K562 (cell line): ENCODE data around the gene KCNQ2. TPM values are rescaled to one million over a fixed set of nuclear protein-coding genes. Genes with fewer than 3 reads are reported as not detected.

Experiments used
- ATAC-seq: fragments of 200-7000 bp; cut with Tn5 transposase; 3 replicates; pipeline ENCODE4 v1.9.1; 2020; ENCODE audit warnings: moderate library complexity
- BruUV-seq: library from RNA; stranded (reverse); fragments of 400-500 nt; replicated peaks from 2 replicates; lab custom pipeline; 2021; lab: Mats Ljungman, UMichigan
- CTCF ChIA-PET: fragments of 300-600 bp; formaldehyde crosslinking; extraction: SDS; loops from one replicate; lab custom pipeline; 2021; ENCODE audit warnings: low intra/inter-chr PET ratio; lab: Yijun Ruan, JAX
- POLR2A ChIA-PET: fragments of 300-600, 350-650 bp; sonication (Branson Sonifier 250); formaldehyde crosslinking; extraction: SDS; loops from one replicate; lab custom pipeline; 2021; ENCODE audit warnings: antibody characterized with exemption, inconsistent platforms; lab: Yijun Ruan, JAX
- DNase-seq, 4 experiments: peaks; one replicate each; pipeline versions ENCODE4 v3.0.0 to v3.0.0-alpha.2; 2011 to 2018; ENCODE audit warnings: low spot score in 3 of 4, mixed read lengths in 3 of 4; ENCODE audit errors: extremely low read depth in 1 of 4
- FAIRE-seq: peaks from 2 replicates; lab custom pipeline; 2011; peaks lifted over from hg19 to GRCh38; lab: Jason Lieb, UNC
- H2AFZ ChIP-seq: 2 replicates; pipeline ENCODE4 v1.6.0; 2011; ENCODE audit warnings: low read depth, low read length, control low read depth, inconsistent platforms
- H3K27ac ChIP-seq: fragments of 200-600 bp; 3 replicates; pipeline ENCODE4 v1.8.0; 2011; ENCODE audit warnings: low read depth, mild to moderate bottlenecking, control low read depth, inconsistent platforms, low read length, moderate library complexity, mixed read lengths; ENCODE audit errors: extremely low read depth
- H3K27me3 ChIP-seq, 2 experiments: fragments of 300-600 bp in 1 of 2; 2 replicates in 1 of 2; 3 replicates in 1 of 2; pipeline versions ENCODE4 v1.6.0 to v1.8.0; 2011; ENCODE audit warnings: inconsistent platforms in 2 of 2, low read length in 2 of 2, mild to moderate bottlenecking in 1 of 2, mixed read lengths in 1 of 2, moderate library complexity in 1 of 2; ENCODE audit not compliant: control insufficient read depth in 2 of 2, insufficient read depth in 2 of 2
- H3K36me3 ChIP-seq: fragments of 300-600 bp; 3 replicates; pipeline ENCODE4 v1.8.0; 2011; ENCODE audit warnings: mild to moderate bottlenecking, low read length, inconsistent platforms; ENCODE audit not compliant: control insufficient read depth, insufficient read depth
- H3K4me1 ChIP-seq, 2 experiments: fragments of 200-600 bp in 1 of 2; replicated peaks in 1 of 2; 2 replicates in 1 of 2; 3 replicates in 1 of 2; pipeline versions ENCODE4 v1.5.1 to v1.8.0; 2011; ENCODE audit warnings: inconsistent platforms in 2 of 2, low read length in 2 of 2, mild to moderate bottlenecking in 1 of 2, mixed read lengths in 1 of 2, moderate library complexity in 1 of 2; ENCODE audit not compliant: control insufficient read depth in 2 of 2, insufficient read depth in 2 of 2
- H3K4me2 ChIP-seq: 2 replicates; pipeline ENCODE4 v1.6.1; 2011; ENCODE audit warnings: low read length, control low read depth, inconsistent platforms, mixed read lengths; ENCODE audit not compliant: insufficient read depth
- H3K4me3 ChIP-seq: fragments of 200-600 bp; sonication (generic), shearing (Covaris generic); 2 replicates; pipeline ENCODE4 v1.5.1; 2016; ENCODE audit warnings: control low read depth, inconsistent platforms
- H3K79me2 ChIP-seq: fragments of 200-600 bp; 3 replicates; pipeline ENCODE4 v1.8.0; 2011; ENCODE audit warnings: low read length, inconsistent platforms; ENCODE audit not compliant: control insufficient read depth, insufficient read depth
- H3K9ac ChIP-seq, 2 experiments: 2 replicates each; pipeline versions ENCODE4 v1.6.0 to v1.6.1; 2011; ENCODE audit warnings: low read depth in 2 of 2, low read length in 2 of 2, control low read depth in 1 of 2, inconsistent platforms in 1 of 2, mild to moderate bottlenecking in 1 of 2, mixed read lengths in 1 of 2; ENCODE audit not compliant: insufficient read depth in 1 of 2
- H3K9me1 ChIP-seq: one replicate; pipeline ENCODE4 v1.6.0; 2011; ENCODE audit warnings: inconsistent platforms, mild to moderate bottlenecking, low read length, moderate library complexity; ENCODE audit not compliant: control insufficient read depth, insufficient read depth
- H3K9me3 ChIP-seq: replicated peaks from 2 replicates; pipeline ENCODE4 v1.5.1; 2011; ENCODE audit warnings: low read depth, low read length, inconsistent platforms; ENCODE audit not compliant: control insufficient read depth, insufficient read depth
- H4K20me1 ChIP-seq: replicated peaks from 2 replicates; pipeline ENCODE4 v1.6.1; 2011; ENCODE audit warnings: low read length, inconsistent platforms, mixed read lengths; ENCODE audit not compliant: control insufficient read depth, insufficient read depth
- CXXC5 ChIP-seq: fragments of 250-450 bp; sonication (Bioruptor Pico); IDR thresholded peaks from 2 replicates; pipeline ENCODE4 v1.8.0; 2022; ENCODE audit warnings: inconsistent platforms, mild to moderate bottlenecking, moderate library complexity
- MYNN ChIP-seq, 2 experiments: sonication (generic); formaldehyde crosslinking in 1 of 2; IDR thresholded peaks; 2 replicates each; pipeline versions ENCODE4 v1.5.0 to v1.6.1; 2016 to 2020; ENCODE audit warnings: antibody characterized with exemption in 1 of 2, missing genetic modification reagents in 1 of 2
- NR2F6 ChIP-seq: fragments of 450-650 bp; formaldehyde crosslinking; IDR thresholded peaks from 2 replicates; pipeline ENCODE4 v1.4.0; 2020; ENCODE audit warnings: mild to moderate bottlenecking
- RCOR1 ChIP-seq, 2 experiments: IDR thresholded peaks; 2 replicates each; pipeline ENCODE4 v1.6.1; 2012; ENCODE audit warnings: low read depth in 2 of 2, low read length in 2 of 2, borderline replicate concordance in 1 of 2, improper control_type of control experiment in 1 of 2
- SMAD1 ChIP-seq: fragments of 150-350 bp; IDR thresholded peaks from 2 replicates; pipeline ENCODE4 v1.6.1; 2014; ENCODE audit warnings: low read length, low read depth; ENCODE audit not compliant: partially characterized antibody
- SMARCA4 ChIP-seq: fragments of 450-650 bp; IDR thresholded peaks from 2 replicates; pipeline ENCODE4 v1.6.1; 2016
- TEAD2 ChIP-seq: fragments of 450-650 bp; IDR thresholded peaks from 2 replicates; pipeline ENCODE4 v1.6.1; 2016; ENCODE audit warnings: missing genetic modification characterization, control low read depth, missing compliant biosample characterization
- ZNF143 ChIP-seq: sonication (generic); formaldehyde crosslinking; IDR thresholded peaks from 2 replicates; pipeline ENCODE4 v1.9.0; 2022; ENCODE audit warnings: mild to moderate bottlenecking, missing genetic modification reagents
- ZNF589 ChIP-seq: fragments of 200-800 bp; sonication (Bioruptor generic); IDR thresholded peaks from 2 replicates; pipeline ENCODE4 v1.6.1; 2016; ENCODE audit warnings: low read depth, missing genetic modification characterization, missing compliant biosample characterization
- WGBS: fragments of 100-300 bp; shearing (Covaris generic); methylation state at CpG from one replicate; pipeline ENCODE4 v1.1.6; 2016; ENCODE audit warnings: low coverage, mixed read lengths; ENCODE audit not compliant: insufficient coverage; ENCODE audit errors: missing lambda C conversion rate; 5-methylcytosine and 5-hydroxymethylcytosine counted together
- in situ Hi-C: fragments of 300-500 bp; cut with MboI; formaldehyde crosslinking; loops from 4 replicates; pipeline ENCODE4 v1.15.0; 2018; ENCODE audit warnings: inconsistent platforms, mixed read lengths
- intact Hi-C: fragments of 100-400 bp; cut with micrococcal nuclease; formaldehyde crosslinking; loops from 2 replicates; pipeline ENCODE4 v1.14.2; 2022
- polyA plus RNA-seq, 8 experiments: library from polyadenylated mRNA; depleted of rRNA in 4 of 8; stranded (reverse) in 5 of 8; unstranded in 3 of 8; fragments of >200 nt; fragmentation: Nextera tagmentation in 2 of 8; fragmentation: Illumina TruSeq in 1 of 8; extraction: Ambion mirVana in 2 of 8; extraction: Trizol in 1 of 8; gene quantifications; 2 replicates each; pipeline versions ENCODE4 v1.2.1 to v1.2.3, GENCODE V29; 2011 to 2014; ENCODE audit warnings: inconsistent platforms in 1 of 8, missing spikeins in 1 of 8
- total RNA-seq, 7 experiments: library from RNA; depleted of rRNA in 6 of 7; stranded (reverse); fragments of >200 nt in 6 of 7; fragmentation: Illumina TruSeq in 2 of 7; extraction: Trizol in 2 of 7; gene quantifications; 2 replicates each; pipeline versions ENCODE4 v1.2.1 to v1.2.3, GENCODE V29; 2011 to 2021; ENCODE audit warnings: low replicate concordance in 1 of 7
- TF ChIP-seq, protein P1 (sequence below), 2 experiments: fragments of 450-650 bp; formaldehyde crosslinking in 1 of 2; IDR thresholded peaks; 2 replicates each; pipeline versions ENCODE4 v1.4.0 to v1.6.1; 2014 to 2020; ENCODE audit warnings: mild to moderate bottlenecking in 2 of 2, borderline replicate concordance in 1 of 2, low read depth in 1 of 2

KCNQ2 gene
- total and polyA plus RNA-seq, 9 of the 15 experiments (the other 6 are each of a cell fraction or from before 2014, with no cell fraction given), result 0.13 to 0.16 TPM; not detected in 7

GRCh38 chr20:63482021-63482587 is 9.6 kb upstream of the KCNQ2 start:
- intact Hi-C loops (no loop called here), in situ Hi-C loops (no loop called here)
- ChIA-PET POLR2A (interaction anchor here (0.6 kb wide), 2 partner anchors 12 to 116 kb away, joined by 4 read pairs; no protein-coding TSS in a partner anchor), CTCF (no interaction called here)
- FAIRE-seq, result no peak
- 2% methylated on average over 9 of the region's 11 CpGs for WGBS
- no peaks in the 10 kb centered on the region for H3K79me2 ChIP-seq
- H2AFZ ChIP-seq, result no peak overlapping the region
- no peak for DNase-seq
- peaks cover 24 to 60% of the 10 kb centered on the region in 2 experiments; a peak in 4 of 5 replicates for H3K27me3 ChIP-seq
- BruUV-seq, result no TSS peak
- H3K4me1 ChIP-seq, result peaks cover 0 to 34% of the 10 kb centered on the region in 2 experiments; a peak in 2 of 5 replicates
- no peaks in the 10 kb centered on the region for H3K36me3 ChIP-seq
- no peak overlapping the region for H3K27ac ChIP-seq
- H3K9me3 ChIP-seq, result no peaks in the 10 kb centered on the region
- no peaks in the 10 kb centered on the region for H3K9me1 ChIP-seq
- ATAC-seq, result no peak
- no peak overlapping the region for H3K4me2 ChIP-seq
- H3K9ac ChIP-seq, result no peak overlapping the region
- 0 out of 2 replicates have a peak, but pooled peaks cover 18% of the 10 kb centered on the region for H4K20me1 ChIP-seq
- no peak overlapping the region for H3K4me3 ChIP-seq
- TF ChIP-seq TEAD2 (no peak), MYNN (IDR thresholded peaks at IDR 0.05) (no peak), MYNN (CRISPR knock-in tag; IDR thresholded peaks at IDR 0.05) (no peak), ZNF589 (CRISPR knock-in tag) (no peak), SMARCA4 (no peak), CXXC5 (CRISPR knock-in tag) (no peak), ZNF143 (CRISPR knock-in tag) (no peak), NR2F6 (CRISPR knock-in tag) (no peak), RCOR1 (IDR thresholded peaks at IDR 0.05; ENCODE audit: borderline replicate concordance in 1 of 2, low read depth in 2 of 2, low read length in 2 of 2) (no peak), SMAD1 (no peak)
- TF ChIP-seq, protein P1, sequence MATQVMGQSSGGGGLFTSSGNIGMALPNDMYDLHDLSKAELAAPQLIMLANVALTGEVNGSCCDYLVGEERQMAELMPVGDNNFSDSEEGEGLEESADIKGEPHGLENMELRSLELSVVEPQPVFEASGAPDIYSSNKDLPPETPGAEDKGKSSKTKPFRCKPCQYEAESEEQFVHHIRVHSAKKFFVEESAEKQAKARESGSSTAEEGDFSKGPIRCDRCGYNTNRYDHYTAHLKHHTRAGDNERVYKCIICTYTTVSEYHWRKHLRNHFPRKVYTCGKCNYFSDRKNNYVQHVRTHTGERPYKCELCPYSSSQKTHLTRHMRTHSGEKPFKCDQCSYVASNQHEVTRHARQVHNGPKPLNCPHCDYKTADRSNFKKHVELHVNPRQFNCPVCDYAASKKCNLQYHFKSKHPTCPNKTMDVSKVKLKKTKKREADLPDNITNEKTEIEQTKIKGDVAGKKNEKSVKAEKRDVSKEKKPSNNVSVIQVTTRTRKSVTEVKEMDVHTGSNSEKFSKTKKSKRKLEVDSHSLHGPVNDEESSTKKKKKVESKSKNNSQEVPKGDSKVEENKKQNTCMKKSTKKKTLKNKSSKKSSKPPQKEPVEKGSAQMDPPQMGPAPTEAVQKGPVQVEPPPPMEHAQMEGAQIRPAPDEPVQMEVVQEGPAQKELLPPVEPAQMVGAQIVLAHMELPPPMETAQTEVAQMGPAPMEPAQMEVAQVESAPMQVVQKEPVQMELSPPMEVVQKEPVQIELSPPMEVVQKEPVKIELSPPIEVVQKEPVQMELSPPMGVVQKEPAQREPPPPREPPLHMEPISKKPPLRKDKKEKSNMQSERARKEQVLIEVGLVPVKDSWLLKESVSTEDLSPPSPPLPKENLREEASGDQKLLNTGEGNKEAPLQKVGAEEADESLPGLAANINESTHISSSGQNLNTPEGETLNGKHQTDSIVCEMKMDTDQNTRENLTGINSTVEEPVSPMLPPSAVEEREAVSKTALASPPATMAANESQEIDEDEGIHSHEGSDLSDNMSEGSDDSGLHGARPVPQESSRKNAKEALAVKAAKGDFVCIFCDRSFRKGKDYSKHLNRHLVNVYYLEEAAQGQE (IDR thresholded peaks at IDR 0.05; ENCODE audit: borderline replicate concordance), result no peak
- TF ChIP-seq, protein P1 (CRISPR knock-in tag; IDR thresholded peaks at IDR 0.05; ENCODE audit: low read depth), result no peak
